HEK293 (cell line): ENCODE data around the gene TTC13.

Experiments used
- BCL11B ChIP-seq: fragments of 450-650 bp; formaldehyde crosslinking; IDR thresholded peaks from 2 replicates; pipeline ENCODE4 v1.5.1; 2016; ENCODE audit warnings: low read depth, missing biosample characterization, missing genetic modification characterization
- EGR2 ChIP-seq: fragments of 450-650 bp; formaldehyde crosslinking; IDR thresholded peaks from 2 replicates; pipeline ENCODE4 v1.5.1; 2016; ENCODE audit warnings: low read depth, missing biosample characterization, missing genetic modification characterization
- GFI1B ChIP-seq: fragments of 450-650 bp; formaldehyde crosslinking; IDR thresholded peaks from 2 replicates; pipeline ENCODE4 v1.5.1; 2016; ENCODE audit warnings: missing biosample characterization, missing genetic modification characterization
- GLIS1 ChIP-seq: fragments of 450-650 bp; formaldehyde crosslinking; IDR thresholded peaks from 2 replicates; pipeline ENCODE4 v1.5.1; 2016; ENCODE audit warnings: missing biosample characterization, missing genetic modification characterization
- IKZF3 ChIP-seq: fragments of 450-650 bp; IDR thresholded peaks from 2 replicates; pipeline ENCODE4 v1.5.0; 2018; ENCODE audit warnings: missing biosample characterization, mild to moderate bottlenecking, missing genetic modification characterization, moderate library complexity
- MYNN ChIP-seq: fragments of 450-650 bp; formaldehyde crosslinking; IDR thresholded peaks from 2 replicates; pipeline ENCODE4 v1.5.1; 2016; ENCODE audit warnings: missing biosample characterization, missing genetic modification characterization, borderline replicate concordance
- MZF1 ChIP-seq: fragments of 450-650 bp; formaldehyde crosslinking; IDR thresholded peaks from 2 replicates; pipeline ENCODE4 v1.5.1; 2017; ENCODE audit warnings: missing biosample characterization, missing genetic modification characterization, borderline replicate concordance
- ZFP41 ChIP-seq: fragments of 450-650 bp; formaldehyde crosslinking; IDR thresholded peaks from 2 replicates; pipeline ENCODE4 v1.5.1; 2016; ENCODE audit warnings: missing biosample characterization, missing genetic modification characterization, borderline replicate concordance
- ZNF10 ChIP-seq: fragments of 450-650 bp; formaldehyde crosslinking; IDR thresholded peaks from 2 replicates; pipeline ENCODE4 v1.5.1; 2017; ENCODE audit warnings: missing biosample characterization, missing genetic modification characterization
- ZNF132 ChIP-seq: fragments of 450-650 bp; formaldehyde crosslinking; IDR thresholded peaks from 2 replicates; pipeline ENCODE4 v1.5.1; 2017; ENCODE audit warnings: missing biosample characterization, missing genetic modification characterization, borderline replicate concordance
- ZNF133 ChIP-seq: fragments of 450-650 bp; formaldehyde crosslinking; IDR thresholded peaks from 2 replicates; pipeline ENCODE4 v1.5.1; 2016; ENCODE audit warnings: missing biosample characterization, missing genetic modification characterization
- ZNF146 ChIP-seq: fragments of 450-650 bp; formaldehyde crosslinking; IDR thresholded peaks from 2 replicates; pipeline ENCODE4 v1.5.1; 2016; ENCODE audit warnings: missing biosample characterization, missing genetic modification characterization
- ZNF19 ChIP-seq: fragments of 450-650 bp; formaldehyde crosslinking; IDR thresholded peaks from 2 replicates; pipeline ENCODE4; 2016; ENCODE audit warnings: missing biosample characterization, missing genetic modification characterization, low read depth
- ZNF23 ChIP-seq: fragments of 450-650 bp; formaldehyde crosslinking; IDR thresholded peaks from 2 replicates; pipeline ENCODE4 v1.5.1; 2016; ENCODE audit warnings: missing biosample characterization, missing genetic modification characterization, borderline replicate concordance
- ZNF426 ChIP-seq: fragments of 450-650 bp; formaldehyde crosslinking; IDR thresholded peaks from 2 replicates; pipeline ENCODE4 v1.5.1; 2017; ENCODE audit warnings: missing biosample characterization, missing genetic modification characterization, mild to moderate bottlenecking, inconsistent platforms, moderate library complexity
- ZNF48 ChIP-seq: fragments of 450-650 bp; formaldehyde crosslinking; IDR thresholded peaks from 2 replicates; pipeline ENCODE4 v1.5.1; 2016; ENCODE audit warnings: missing biosample characterization, missing genetic modification characterization
- ZNF510 ChIP-seq: fragments of 450-650 bp; formaldehyde crosslinking; IDR thresholded peaks from 2 replicates; pipeline ENCODE4 v1.5.1; 2018; ENCODE audit warnings: mild to moderate bottlenecking, missing genetic modification characterization, missing biosample characterization; ENCODE audit not compliant: insufficient replicate concordance
- ZNF514 ChIP-seq: fragments of 450-650 bp; formaldehyde crosslinking; IDR thresholded peaks from 2 replicates; pipeline ENCODE4 v1.5.1; 2016; ENCODE audit warnings: missing biosample characterization, missing genetic modification characterization
- ZNF544 ChIP-seq: fragments of 450-650 bp; formaldehyde crosslinking; IDR thresholded peaks from 2 replicates; pipeline ENCODE4 v1.5.0; 2017; ENCODE audit warnings: missing biosample characterization, missing genetic modification characterization
- ZNF571 ChIP-seq: fragments of 450-650 bp; formaldehyde crosslinking; IDR thresholded peaks from 2 replicates; pipeline ENCODE4 v1.5.0; 2017; ENCODE audit warnings: missing biosample characterization, missing genetic modification characterization
- ZNF792 ChIP-seq: fragments of 450-650 bp; formaldehyde crosslinking; IDR thresholded peaks from 2 replicates; pipeline ENCODE4 v1.5.1; 2016; ENCODE audit warnings: missing biosample characterization, missing genetic modification characterization
- ZSCAN23 ChIP-seq: fragments of 450-650 bp; formaldehyde crosslinking; IDR thresholded peaks from 2 replicates; pipeline ENCODE4 v1.5.1; 2016; ENCODE audit warnings: missing biosample characterization, missing genetic modification characterization
- ZSCAN30 ChIP-seq: fragments of 450-650 bp; IDR thresholded peaks from 2 replicates; pipeline ENCODE4 v1.5.1; 2018; ENCODE audit warnings: missing biosample characterization, mild to moderate bottlenecking, missing genetic modification characterization, moderate library complexity
- TF ChIP-seq, protein P1 (sequence below): sonication (generic); formaldehyde crosslinking; IDR thresholded peaks from 2 replicates; pipeline ENCODE4 v1.8.1; 2022; ENCODE audit warnings: mild to moderate bottlenecking, moderate library complexity, missing genetic modification reagents
- TF ChIP-seq, protein P2 (sequence below): fragments of 450-650 bp; formaldehyde crosslinking; IDR thresholded peaks from 2 replicates; pipeline ENCODE4 v1.5.1; 2016; ENCODE audit warnings: missing biosample characterization, missing genetic modification characterization
- TF ChIP-seq, protein P3 (sequence below): fragments of 450-650 bp; formaldehyde crosslinking; IDR thresholded peaks from 2 replicates; pipeline ENCODE4 v1.5.1; 2016; ENCODE audit warnings: missing biosample characterization, missing genetic modification characterization, low read depth
- TF ChIP-seq, protein P4 (sequence below): fragments of 450-650 bp; formaldehyde crosslinking; IDR thresholded peaks from 2 replicates; pipeline ENCODE4 v1.5.1; 2016; ENCODE audit warnings: missing biosample characterization, missing genetic modification characterization
- TF ChIP-seq, protein P5 (sequence below): fragments of 450-650 bp; formaldehyde crosslinking; IDR thresholded peaks from 2 replicates; pipeline ENCODE4 v1.5.1; 2016; ENCODE audit warnings: missing biosample characterization, missing genetic modification characterization
- TF ChIP-seq, protein P6 (sequence below): fragments of 450-650 bp; formaldehyde crosslinking; IDR thresholded peaks from 2 replicates; pipeline ENCODE4 v1.5.1; 2016; ENCODE audit warnings: missing biosample characterization, missing genetic modification characterization

Gene TTC13

DNA sequence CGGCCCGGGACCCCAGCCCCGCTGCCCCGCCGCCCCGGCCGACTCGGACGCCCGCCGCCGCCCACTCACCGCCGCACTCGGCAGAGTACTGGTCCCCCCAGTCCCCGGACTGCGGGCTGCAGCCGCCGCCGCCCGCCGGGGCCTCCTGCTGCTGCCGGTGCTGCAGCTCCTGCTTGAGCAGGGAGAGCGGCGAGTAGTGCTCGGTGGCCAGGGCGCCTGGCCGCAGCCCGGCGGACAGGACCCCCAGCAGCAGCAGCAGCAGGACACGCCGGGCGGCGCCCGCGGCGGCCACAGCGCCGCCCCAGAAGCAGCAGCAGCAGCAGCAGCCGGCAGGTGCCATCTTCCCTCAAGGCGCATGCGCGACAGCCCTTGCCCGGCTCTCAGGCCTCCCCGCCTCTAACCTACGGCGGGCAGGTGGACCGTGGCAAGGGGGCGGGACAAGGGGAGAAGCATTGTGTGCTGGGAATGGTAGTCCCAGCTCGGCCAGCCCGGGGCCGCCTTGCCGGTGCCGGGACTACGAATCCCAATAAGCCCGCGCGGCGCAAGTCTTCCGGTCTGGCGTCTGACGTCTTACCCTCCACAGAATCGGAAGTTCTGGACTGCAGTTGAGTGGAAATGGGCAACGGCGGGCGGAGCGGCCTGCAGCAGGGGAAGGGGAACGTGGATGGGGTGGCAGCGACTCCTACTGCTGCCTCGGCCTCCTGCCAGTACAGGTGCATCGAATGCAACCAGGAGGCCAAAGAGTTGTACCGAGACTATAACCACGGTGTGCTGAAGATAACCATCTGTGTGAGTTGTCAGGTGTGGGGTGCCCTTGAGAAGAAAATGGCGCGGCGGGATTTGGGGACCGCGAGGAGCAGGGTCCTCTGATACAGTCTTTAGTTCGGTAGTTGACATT, at the start of gene TTC13, which contains the start of gene ARV1 (continued):
- TF ChIP-seq ZNF426 (no peak), ZNF19 (tag by site-specific recombination) (no peak), ZNF133 (tag by site-specific recombination) (peak; percentile 31; the same call in 1 of the 2 replicates), ZNF132 (tag by site-specific recombination) (no peak), ZNF510 (tag by site-specific recombination) (no peak), ZNF146 (no peak; the same call in 1 of the 2 replicates), ZNF10 (peak; percentile 99), ZNF23 (tag by site-specific recombination) (no peak), ZFP41 (tag by site-specific recombination) (no peak), ZNF792 (tag by site-specific recombination) (no peak), MZF1 (0 out of 2 replicates have a peak, but pooled peaks have one; percentile 30), EGR2 (no peak; the same call in 1 of the 2 replicates), ZSCAN30 (peak; percentile 95), ZNF544 (tag by site-specific recombination) (no peak), ZNF571 (tag by site-specific recombination) (no peak), ZNF48 (tag by site-specific recombination) (no peak), IKZF3 (tag by site-specific recombination) (0 out of 2 replicates have a peak, but pooled peaks have one; percentile 15), ZSCAN23 (tag by site-specific recombination) (no peak), GFI1B (tag by site-specific recombination) (no peak), GLIS1 (tag by site-specific recombination) (peak; percentile 74), BCL11B (tag by site-specific recombination) (peak; percentile 98), MYNN (tag by site-specific recombination) (no peak), ZNF514 (tag by site-specific recombination) (no peak)
- TF ChIP-seq, protein P1, sequence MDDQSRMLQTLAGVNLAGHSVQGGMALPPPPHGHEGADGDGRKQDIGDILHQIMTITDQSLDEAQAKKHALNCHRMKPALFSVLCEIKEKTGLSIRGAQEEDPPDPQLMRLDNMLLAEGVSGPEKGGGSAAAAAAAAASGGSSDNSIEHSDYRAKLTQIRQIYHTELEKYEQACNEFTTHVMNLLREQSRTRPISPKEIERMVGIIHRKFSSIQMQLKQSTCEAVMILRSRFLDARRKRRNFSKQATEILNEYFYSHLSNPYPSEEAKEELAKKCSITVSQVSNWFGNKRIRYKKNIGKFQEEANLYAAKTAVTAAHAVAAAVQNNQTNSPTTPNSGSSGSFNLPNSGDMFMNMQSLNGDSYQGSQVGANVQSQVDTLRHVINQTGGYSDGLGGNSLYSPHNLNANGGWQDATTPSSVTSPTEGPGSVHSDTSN: peak; percentile 66; the same call in 1 of the 2 replicates
- TF ChIP-seq, protein P2, sequence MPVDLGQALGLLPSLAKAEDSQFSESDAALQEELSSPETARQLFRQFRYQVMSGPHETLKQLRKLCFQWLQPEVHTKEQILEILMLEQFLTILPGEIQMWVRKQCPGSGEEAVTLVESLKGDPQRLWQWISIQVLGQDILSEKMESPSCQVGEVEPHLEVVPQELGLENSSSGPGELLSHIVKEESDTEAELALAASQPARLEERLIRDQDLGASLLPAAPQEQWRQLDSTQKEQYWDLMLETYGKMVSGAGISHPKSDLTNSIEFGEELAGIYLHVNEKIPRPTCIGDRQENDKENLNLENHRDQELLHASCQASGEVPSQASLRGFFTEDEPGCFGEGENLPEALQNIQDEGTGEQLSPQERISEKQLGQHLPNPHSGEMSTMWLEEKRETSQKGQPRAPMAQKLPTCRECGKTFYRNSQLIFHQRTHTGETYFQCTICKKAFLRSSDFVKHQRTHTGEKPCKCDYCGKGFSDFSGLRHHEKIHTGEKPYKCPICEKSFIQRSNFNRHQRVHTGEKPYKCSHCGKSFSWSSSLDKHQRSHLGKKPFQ (tag by site-specific recombination): no peak
- TF ChIP-seq, protein P3, sequence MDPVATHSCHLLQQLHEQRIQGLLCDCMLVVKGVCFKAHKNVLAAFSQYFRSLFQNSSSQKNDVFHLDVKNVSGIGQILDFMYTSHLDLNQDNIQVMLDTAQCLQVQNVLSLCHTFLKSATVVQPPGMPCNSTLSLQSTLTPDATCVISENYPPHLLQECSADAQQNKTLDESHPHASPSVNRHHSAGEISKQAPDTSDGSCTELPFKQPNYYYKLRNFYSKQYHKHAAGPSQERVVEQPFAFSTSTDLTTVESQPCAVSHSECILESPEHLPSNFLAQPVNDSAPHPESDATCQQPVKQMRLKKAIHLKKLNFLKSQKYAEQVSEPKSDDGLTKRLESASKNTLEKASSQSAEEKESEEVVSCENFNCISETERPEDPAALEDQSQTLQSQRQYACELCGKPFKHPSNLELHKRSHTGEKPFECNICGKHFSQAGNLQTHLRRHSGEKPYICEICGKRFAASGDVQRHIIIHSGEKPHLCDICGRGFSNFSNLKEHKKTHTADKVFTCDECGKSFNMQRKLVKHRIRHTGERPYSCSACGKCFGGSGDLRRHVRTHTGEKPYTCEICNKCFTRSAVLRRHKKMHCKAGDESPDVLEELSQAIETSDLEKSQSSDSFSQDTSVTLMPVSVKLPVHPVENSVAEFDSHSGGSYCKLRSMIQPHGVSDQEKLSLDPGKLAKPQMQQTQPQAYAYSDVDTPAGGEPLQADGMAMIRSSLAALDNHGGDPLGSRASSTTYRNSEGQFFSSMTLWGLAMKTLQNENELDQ (tag by site-specific recombination): no peak
- TF ChIP-seq, protein P4, sequence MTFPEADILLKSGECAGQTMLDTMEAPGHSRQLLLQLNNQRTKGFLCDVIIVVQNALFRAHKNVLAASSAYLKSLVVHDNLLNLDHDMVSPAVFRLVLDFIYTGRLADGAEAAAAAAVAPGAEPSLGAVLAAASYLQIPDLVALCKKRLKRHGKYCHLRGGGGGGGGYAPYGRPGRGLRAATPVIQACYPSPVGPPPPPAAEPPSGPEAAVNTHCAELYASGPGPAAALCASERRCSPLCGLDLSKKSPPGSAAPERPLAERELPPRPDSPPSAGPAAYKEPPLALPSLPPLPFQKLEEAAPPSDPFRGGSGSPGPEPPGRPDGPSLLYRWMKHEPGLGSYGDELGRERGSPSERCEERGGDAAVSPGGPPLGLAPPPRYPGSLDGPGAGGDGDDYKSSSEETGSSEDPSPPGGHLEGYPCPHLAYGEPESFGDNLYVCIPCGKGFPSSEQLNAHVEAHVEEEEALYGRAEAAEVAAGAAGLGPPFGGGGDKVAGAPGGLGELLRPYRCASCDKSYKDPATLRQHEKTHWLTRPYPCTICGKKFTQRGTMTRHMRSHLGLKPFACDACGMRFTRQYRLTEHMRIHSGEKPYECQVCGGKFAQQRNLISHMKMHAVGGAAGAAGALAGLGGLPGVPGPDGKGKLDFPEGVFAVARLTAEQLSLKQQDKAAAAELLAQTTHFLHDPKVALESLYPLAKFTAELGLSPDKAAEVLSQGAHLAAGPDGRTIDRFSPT: peak; percentile 100
- TF ChIP-seq, protein P5, sequence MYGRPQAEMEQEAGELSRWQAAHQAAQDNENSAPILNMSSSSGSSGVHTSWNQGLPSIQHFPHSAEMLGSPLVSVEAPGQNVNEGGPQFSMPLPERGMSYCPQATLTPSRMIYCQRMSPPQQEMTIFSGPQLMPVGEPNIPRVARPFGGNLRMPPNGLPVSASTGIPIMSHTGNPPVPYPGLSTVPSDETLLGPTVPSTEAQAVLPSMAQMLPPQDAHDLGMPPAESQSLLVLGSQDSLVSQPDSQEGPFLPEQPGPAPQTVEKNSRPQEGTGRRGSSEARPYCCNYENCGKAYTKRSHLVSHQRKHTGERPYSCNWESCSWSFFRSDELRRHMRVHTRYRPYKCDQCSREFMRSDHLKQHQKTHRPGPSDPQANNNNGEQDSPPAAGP (tag by site-specific recombination): peak; percentile 68; the same call in 1 of the 2 replicates
- TF ChIP-seq, protein P6, sequence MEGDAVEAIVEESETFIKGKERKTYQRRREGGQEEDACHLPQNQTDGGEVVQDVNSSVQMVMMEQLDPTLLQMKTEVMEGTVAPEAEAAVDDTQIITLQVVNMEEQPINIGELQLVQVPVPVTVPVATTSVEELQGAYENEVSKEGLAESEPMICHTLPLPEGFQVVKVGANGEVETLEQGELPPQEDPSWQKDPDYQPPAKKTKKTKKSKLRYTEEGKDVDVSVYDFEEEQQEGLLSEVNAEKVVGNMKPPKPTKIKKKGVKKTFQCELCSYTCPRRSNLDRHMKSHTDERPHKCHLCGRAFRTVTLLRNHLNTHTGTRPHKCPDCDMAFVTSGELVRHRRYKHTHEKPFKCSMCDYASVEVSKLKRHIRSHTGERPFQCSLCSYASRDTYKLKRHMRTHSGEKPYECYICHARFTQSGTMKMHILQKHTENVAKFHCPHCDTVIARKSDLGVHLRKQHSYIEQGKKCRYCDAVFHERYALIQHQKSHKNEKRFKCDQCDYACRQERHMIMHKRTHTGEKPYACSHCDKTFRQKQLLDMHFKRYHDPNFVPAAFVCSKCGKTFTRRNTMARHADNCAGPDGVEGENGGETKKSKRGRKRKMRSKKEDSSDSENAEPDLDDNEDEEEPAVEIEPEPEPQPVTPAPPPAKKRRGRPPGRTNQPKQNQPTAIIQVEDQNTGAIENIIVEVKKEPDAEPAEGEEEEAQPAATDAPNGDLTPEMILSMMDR (tag by site-specific recombination): peak; percentile 97
